GM20431 (cell line): Measurements from ENCODE around the gene MARK1.

Source experiments
- in situ Hi-C: fragments of 300-500 bp; cut with MseI, MboI; formaldehyde crosslinking; loops from one replicate; pipeline ENCODE4 v1.15.0; 2020; ENCODE audit warnings: low sequenced_read_pairs; ENCODE audit not compliant: unreplicated experiment

MARK1 gene

DNA sequence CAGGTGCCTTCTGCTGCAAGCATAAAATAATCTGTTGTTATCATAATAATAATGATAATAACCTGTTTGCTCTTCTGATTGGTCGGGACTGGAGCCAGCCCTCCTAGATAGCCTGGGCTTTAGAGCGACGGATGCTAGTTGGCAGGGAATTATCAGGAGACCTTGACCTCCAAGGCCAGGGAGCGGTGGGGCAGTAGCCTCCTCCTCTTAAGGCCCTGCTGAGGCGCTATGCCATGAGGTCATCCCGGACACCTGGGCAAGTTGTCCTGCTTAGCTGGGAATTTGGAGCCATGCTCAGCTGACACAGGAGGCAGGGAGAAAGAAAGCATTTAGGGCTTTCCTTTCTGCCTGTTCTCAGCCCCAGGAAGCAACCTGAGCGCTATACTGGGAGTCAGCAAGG lies 177.8 kb downstream of the MARK1 start:
- in situ Hi-C loops: no loop called here

DNA sequence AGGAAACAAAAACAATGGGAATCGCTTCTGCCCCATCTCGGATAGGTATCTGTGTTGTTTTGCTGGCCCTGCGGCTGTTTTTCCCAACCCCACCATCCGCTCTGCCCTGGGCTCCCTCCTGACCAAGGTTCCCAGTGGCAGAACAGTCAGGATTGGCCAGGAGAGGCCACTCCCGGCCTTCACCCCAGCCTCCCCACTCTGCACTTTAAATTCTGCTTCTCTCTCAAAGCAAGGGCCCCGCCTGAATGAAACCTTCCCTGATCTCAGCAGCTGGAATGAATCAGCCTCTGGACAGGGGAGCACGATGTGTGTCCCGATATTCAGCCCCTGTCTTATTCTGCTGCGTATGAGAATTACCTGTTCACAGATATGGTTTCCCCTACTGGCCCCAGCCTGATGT lies 178.5 kb downstream of the MARK1 start:
- in situ Hi-C loops: no loop called here

DNA sequence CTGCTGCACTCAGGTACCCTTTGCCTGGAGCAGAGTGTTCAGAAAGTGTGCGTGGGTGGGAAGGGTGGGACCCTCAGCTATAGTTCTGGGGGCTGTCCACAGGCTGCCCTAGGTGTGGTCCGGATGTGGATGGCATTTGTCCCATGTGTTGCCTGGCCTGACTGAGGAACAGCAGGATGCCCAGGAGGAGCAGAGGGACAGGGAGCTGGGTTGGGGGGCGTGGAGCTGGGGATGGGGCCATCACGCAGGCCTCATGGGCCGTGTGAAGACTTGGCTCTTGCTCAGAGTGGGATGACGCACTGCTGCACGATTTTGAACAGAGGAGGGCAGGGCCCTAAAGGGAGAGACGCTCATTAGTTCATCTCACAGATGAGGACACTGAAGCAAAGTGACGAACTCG lies 179.2 kb downstream of the MARK1 start:
- in situ Hi-C loops: no loop called here

DNA sequence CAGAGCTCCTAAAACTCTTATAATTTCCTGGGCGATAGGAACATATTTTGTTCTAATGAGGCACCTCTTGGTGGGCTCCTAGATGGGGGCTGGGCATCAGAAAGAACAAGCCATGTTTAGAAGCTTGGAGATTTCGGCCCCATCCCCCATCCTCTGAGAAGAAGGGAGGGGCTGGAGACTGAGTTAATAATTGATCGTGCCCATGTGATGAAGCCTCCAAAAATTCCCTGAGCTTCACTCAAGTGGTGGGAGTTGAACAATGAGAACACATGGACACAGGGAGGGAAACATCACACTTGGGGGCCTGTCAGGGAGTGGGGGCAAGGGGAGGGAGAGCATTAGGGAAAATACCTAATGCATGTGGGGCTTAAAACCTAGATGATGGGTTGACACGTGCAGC lies 180.3 kb downstream of the MARK1 start:
- in situ Hi-C loops: no loop called here

DNA sequence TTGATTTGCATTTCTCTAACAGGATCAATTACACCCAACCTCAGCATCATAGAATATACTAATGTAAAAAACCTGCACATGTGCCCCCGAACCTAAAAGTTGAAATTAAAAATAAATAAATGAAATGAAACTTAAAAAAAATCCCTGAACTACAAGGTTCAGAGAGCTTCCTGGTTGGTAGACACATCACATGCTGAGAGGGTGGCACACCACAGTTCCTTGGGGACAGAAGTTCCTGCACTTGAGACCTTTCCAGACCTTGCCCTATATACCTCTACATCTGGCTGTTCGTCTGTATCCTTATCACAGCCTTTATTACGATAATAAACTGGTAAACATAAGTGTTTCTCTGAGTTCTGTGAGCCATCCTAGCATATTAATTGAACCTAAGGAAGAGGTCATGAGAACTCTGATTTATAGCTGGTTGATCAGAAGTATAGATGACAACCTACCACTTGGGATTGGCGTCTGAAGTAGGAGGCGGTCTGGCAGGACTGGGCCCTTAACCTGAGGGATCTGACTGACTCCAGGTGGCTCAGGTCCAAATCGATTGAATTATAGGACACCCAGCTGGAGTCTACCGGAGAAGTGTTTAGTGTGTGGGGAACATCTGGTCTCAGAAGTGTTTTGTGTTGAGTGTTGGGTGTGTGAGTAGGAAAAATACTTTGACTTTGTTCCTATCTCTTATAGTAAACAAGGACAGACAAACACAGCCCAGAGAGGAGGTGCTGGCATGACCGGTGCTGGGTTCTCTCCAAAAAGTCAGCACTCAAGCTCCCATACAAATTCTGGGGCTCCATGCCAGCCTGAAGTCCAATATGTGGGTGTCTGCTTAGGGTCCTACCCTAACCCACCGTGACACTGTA lies 181.2 kb downstream of the MARK1 start:
- in situ Hi-C loops: no loop called here

DNA sequence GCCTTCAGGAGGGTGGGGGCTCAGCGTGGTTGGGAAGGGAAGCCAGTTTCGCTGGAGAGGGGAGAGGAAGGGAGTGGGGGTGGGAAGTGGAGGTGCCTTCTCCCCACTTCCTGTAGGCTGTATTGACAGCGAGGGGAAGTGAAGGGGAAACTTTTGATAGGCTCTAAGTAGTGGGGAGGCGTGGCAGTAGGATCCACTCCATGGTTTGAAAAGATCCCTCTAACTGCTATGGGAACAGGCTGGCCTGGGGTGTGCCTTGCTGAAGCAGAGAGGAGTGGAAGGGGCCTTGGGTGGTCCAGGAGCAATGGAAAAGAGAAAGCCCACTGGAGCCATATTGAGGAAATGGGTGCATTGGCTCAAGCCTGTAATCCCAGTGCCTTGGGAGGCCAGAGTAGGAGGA lies 182.4 kb downstream of the MARK1 start:
- in situ Hi-C loops: no loop called here

- in situ Hi-C loops: no loop called here
Observed at GRCh38 chr1:220711056-220711809, 183.3 kb downstream of the MARK1 start.
